ENCODE results near the gene ANK2. TPM values are rescaled to one million over a fixed set of nuclear protein-coding genes. Genes with fewer than 3 reads are reported as not detected.

Gene ANK2
- total and polyA plus RNA-seq, 2 donors from 2014 or later, result 21.1 to 125 TPM

GRCh38 chr4:113160548-113160947 lies 111.1 kb downstream of the ANK2 start:
- Histone ChIP-seq H3K9ac (ENCODE audit: low read length in 3 of 3) (no peak overlapping the region), H3K4me1 (ENCODE audit: control insufficient read depth in 2 of 3, insufficient read depth in 2 of 3, low read depth in 1 of 3, low read length in 3 of 3) (no peaks in the 10 kb centered on the region), H3K4me3 (ENCODE audit: low read length in 3 of 3) (no peak overlapping the region), H3K36me3 (ENCODE audit: control insufficient read depth in 2 of 3, insufficient read depth in 3 of 3, low read length in 3 of 3) (no peaks in the 10 kb centered on the region), H3K27ac (ENCODE audit: low read depth in 2 of 2, low read length in 2 of 2) (no peak overlapping the region), H3K9me3 (ENCODE audit: control insufficient read depth in 2 of 3, insufficient read depth in 1 of 3, low read length in 3 of 3) (no peaks in the 10 kb centered on the region), H3K27me3 (ENCODE audit: control insufficient read depth, insufficient read depth, low read length) (no peaks in the 10 kb centered on the region)
- no peak for FAIRE-seq
- DNase-seq, result no peak
- no peak for TF ChIP-seq CTCF (IDR thresholded peaks at IDR 0.05; ENCODE audit: borderline replicate concordance, extremely low read depth, insufficient read depth)
- intact Hi-C loops (cut with DNase I), result no loop called here

GRCh38 chr4:113162089-113162488 lies 112.6 kb downstream of the ANK2 start:
- H3K9ac ChIP-seq (ENCODE audit: low read length in 3 of 3), result no peak overlapping the region
- H3K4me3 ChIP-seq (ENCODE audit: low read length in 3 of 3), result no peak overlapping the region
- intact Hi-C loops (cut with DNase I), result no loop called here
- no peak for TF ChIP-seq CTCF (IDR thresholded peaks at IDR 0.05; ENCODE audit: borderline replicate concordance, extremely low read depth, insufficient read depth)
- no peaks in the 10 kb centered on the region for H3K9me3 ChIP-seq (ENCODE audit: control insufficient read depth in 2 of 3, insufficient read depth in 1 of 3, low read length in 3 of 3)
- DNase-seq (no peak), FAIRE-seq (no peak)
- no peaks in the 10 kb centered on the region for H3K27me3 ChIP-seq (ENCODE audit: control insufficient read depth, insufficient read depth, low read length)
- no peaks in the 10 kb centered on the region for H3K36me3 ChIP-seq (ENCODE audit: control insufficient read depth in 2 of 3, insufficient read depth in 3 of 3, low read length in 3 of 3)
- H3K4me1 ChIP-seq (ENCODE audit: control insufficient read depth in 2 of 3, insufficient read depth in 2 of 3, low read depth in 1 of 3, low read length in 3 of 3), result no peaks in the 10 kb centered on the region
- H3K27ac ChIP-seq (ENCODE audit: low read depth in 2 of 2, low read length in 2 of 2), result no peak overlapping the region

GRCh38 chr4:113169368-113169767 lies 119.9 kb downstream of the ANK2 start:
- no peak for TF ChIP-seq CTCF (IDR thresholded peaks at IDR 0.05; ENCODE audit: borderline replicate concordance, extremely low read depth, insufficient read depth)
- intact Hi-C loops (cut with DNase I), result no loop called here
- peaks cover 0 to 6% (median 0%) of the 10 kb centered on the region in 3 donors for H3K4me1 ChIP-seq (ENCODE audit: control insufficient read depth in 2 of 3, insufficient read depth in 2 of 3, low read depth in 1 of 3, low read length in 3 of 3)
- no peak overlapping the region for H3K4me3 ChIP-seq (ENCODE audit: low read length in 3 of 3)
- no peaks in the 10 kb centered on the region for H3K27me3 ChIP-seq (ENCODE audit: control insufficient read depth, insufficient read depth, low read length)
- no peaks in the 10 kb centered on the region for H3K9me3 ChIP-seq (ENCODE audit: control insufficient read depth in 2 of 3, insufficient read depth in 1 of 3, low read length in 3 of 3)
- no peak for FAIRE-seq
- H3K9ac ChIP-seq (ENCODE audit: low read length in 3 of 3), result no peak overlapping the region
- no peaks in the 10 kb centered on the region for H3K36me3 ChIP-seq (ENCODE audit: control insufficient read depth in 2 of 3, insufficient read depth in 3 of 3, low read length in 3 of 3)
- peak in 4 of 5 donors; percentile 38 to 79 (median 54) for DNase-seq
- H3K27ac ChIP-seq (ENCODE audit: low read depth in 2 of 2, low read length in 2 of 2), result no peak overlapping the region
